ENCODE measurements around the gene MEA1. TPM values are rescaled to one million over a fixed set of nuclear protein-coding genes. Genes with fewer than 3 reads are reported as not detected.

MEA1 gene
- total RNA-seq, 1 donor from 2014 or later, result 73.1 TPM

GRCh38 chr6:43013097-43013842 is 476 bp downstream of the MEA1 start:
- Histone ChIP-seq H3K9me3 (ENCODE audit: low read depth) (no peaks in the 10 kb centered on the region), H3K9ac (peak overlapping the region; percentile 74), H3K4me3 (peak overlapping the region; percentile 82), H3K27ac (no peak overlapping the region), H3K79me2 (ENCODE audit: low read depth) (peaks cover 59% of the 10 kb centered on the region), H4K20me1 (ENCODE audit: low read depth) (peaks cover 16% of the 10 kb centered on the region), H3K36me3 (no peaks in the 10 kb centered on the region), H3K4me2 (peak overlapping the region; percentile 89), H3K27me3 (no peaks in the 10 kb centered on the region), H2AFZ (replicated peaks) (peak overlapping the region; percentile 52), H3F3A (ENCODE audit: low read depth) (peaks cover 13% of the 10 kb centered on the region), H3K4me1 (peaks cover 18% of the 10 kb centered on the region)
- Mint-ChIP-seq H3K36me3 (peaks cover 18% of the 10 kb centered on the region), H3K4me3 (peak overlapping the region; percentile 95), H3K9me3 (no peaks in the 10 kb centered on the region), H3K4me1 (peaks cover 32% of the 10 kb centered on the region), H3K27ac (peak overlapping the region; percentile 84), H3K27me3 (ENCODE audit: insufficient read depth, low read depth) (peaks cover 4% of the 10 kb centered on the region)
- DNase-seq (ENCODE audit: low spot score), result no peak
- TF ChIP-seq EZH2 (IDR thresholded peaks at IDR 0.05) (no peak), EZH2phosphoT487 (IDR thresholded peaks at IDR 0.05) (no peak), CTCF (IDR thresholded peaks at IDR 0.05) (no peak)

GRCh38 chr6:43012364-43012763 is 1.4 kb downstream of the MEA1 start:
- no peak for DNase-seq (ENCODE audit: low spot score)
- no peaks in the 10 kb centered on the region for H3K27me3 ChIP-seq
- peaks cover 54% of the 10 kb centered on the region for H3K79me2 ChIP-seq (ENCODE audit: low read depth)
- peaks cover 4% of the 10 kb centered on the region for H3K27me3 Mint-ChIP-seq (ENCODE audit: insufficient read depth, low read depth)
- TF ChIP-seq EZH2phosphoT487 (IDR thresholded peaks at IDR 0.05), result no peak
- TF ChIP-seq CTCF (IDR thresholded peaks at IDR 0.05), result no peak
- TF ChIP-seq EZH2 (IDR thresholded peaks at IDR 0.05), result no peak
- peaks cover 13% of the 10 kb centered on the region for H3F3A ChIP-seq (ENCODE audit: low read depth)
- H3K4me3 Mint-ChIP-seq, result peak overlapping the region; percentile 95
- no peak overlapping the region for H3K27ac ChIP-seq
- H3K9ac ChIP-seq, result peak overlapping the region; percentile 74
- no peaks in the 10 kb centered on the region for H3K9me3 ChIP-seq (ENCODE audit: low read depth)
- H3K4me2 ChIP-seq, result peak overlapping the region; percentile 89
- no peak overlapping the region for H2AFZ ChIP-seq (replicated peaks)
- H4K20me1 ChIP-seq (ENCODE audit: low read depth), result peaks cover 16% of the 10 kb centered on the region
- H3K4me1 ChIP-seq, result peaks cover 18% of the 10 kb centered on the region
- H3K36me3 Mint-ChIP-seq, result peaks cover 22% of the 10 kb centered on the region
- peaks cover 32% of the 10 kb centered on the region for H3K4me1 Mint-ChIP-seq
- no peak overlapping the region for H3K27ac Mint-ChIP-seq
- H3K9me3 Mint-ChIP-seq, result no peaks in the 10 kb centered on the region
- H3K36me3 ChIP-seq, result no peaks in the 10 kb centered on the region
- H3K4me3 ChIP-seq, result peak overlapping the region; percentile 82

- peaks cover 16% of the 10 kb centered on the region for H3K4me1 ChIP-seq
- Mint-ChIP-seq H3K4me1 (peaks cover 32% of the 10 kb centered on the region), H3K4me3 (no peak overlapping the region), H3K27me3 (ENCODE audit: insufficient read depth, low read depth) (peaks cover 4% of the 10 kb centered on the region), H3K9me3 (no peaks in the 10 kb centered on the region), H3K36me3 (peaks cover 24% of the 10 kb centered on the region), H3K27ac (no peak overlapping the region)
- no peak overlapping the region for H3K4me2 ChIP-seq
- no peak for TF ChIP-seq EZH2 (IDR thresholded peaks at IDR 0.05)
- no peak for TF ChIP-seq EZH2phosphoT487 (IDR thresholded peaks at IDR 0.05)
- TF ChIP-seq CTCF (IDR thresholded peaks at IDR 0.05), result no peak
- H3K9ac ChIP-seq, result no peak overlapping the region
- no peak overlapping the region for H2AFZ ChIP-seq (replicated peaks)
- no peaks in the 10 kb centered on the region for H3K9me3 ChIP-seq (ENCODE audit: low read depth)
- peaks cover 13% of the 10 kb centered on the region for H3F3A ChIP-seq (ENCODE audit: low read depth)
- no peak overlapping the region for H3K27ac ChIP-seq
- peaks cover 16% of the 10 kb centered on the region for H4K20me1 ChIP-seq (ENCODE audit: low read depth)
- no peaks in the 10 kb centered on the region for H3K27me3 ChIP-seq
- peaks cover 43% of the 10 kb centered on the region for H3K79me2 ChIP-seq (ENCODE audit: low read depth)
- no peak overlapping the region for H3K4me3 ChIP-seq
- no peaks in the 10 kb centered on the region for H3K36me3 ChIP-seq
- peak; percentile 15 for DNase-seq (ENCODE audit: low spot score)
These were observed 2.5 kb downstream of the MEA1 start for GRCh38 chr6:43011207-43011606.
